Measurements from ENCODE around the gene MYOM1.
A peak's percentile ranks its signal among the peaks of the same experiment; 100 is the strongest.
"Not testable (repeated sequence)": the region's sequence is repeated elsewhere in the genome, so short reads cannot be mapped to it uniquely, and the experiment has no call there.

Gene MYOM1

DNA sequence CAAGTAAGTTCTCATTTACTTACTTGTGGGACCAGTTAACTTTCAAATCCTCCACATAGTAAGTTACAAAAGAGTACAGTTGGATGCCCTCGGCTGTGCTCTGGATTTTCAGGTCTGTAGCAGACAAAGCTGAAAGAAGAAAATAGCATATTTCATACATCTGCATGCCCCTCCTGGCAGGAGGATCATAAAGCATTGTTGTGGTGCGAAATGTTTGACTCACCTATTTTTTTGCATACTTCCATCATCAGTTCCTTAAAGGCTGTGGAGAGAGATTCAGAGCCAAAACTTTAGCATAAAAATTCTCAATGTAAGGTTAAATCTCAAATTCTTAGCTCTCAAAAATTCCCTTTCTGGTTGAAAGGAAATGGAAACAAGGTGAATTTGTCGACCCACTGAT lies 136.0 kb downstream of the MYOM1 start:
- no peak for DNase-seq (ENCODE audit: low spot score)

DNA sequence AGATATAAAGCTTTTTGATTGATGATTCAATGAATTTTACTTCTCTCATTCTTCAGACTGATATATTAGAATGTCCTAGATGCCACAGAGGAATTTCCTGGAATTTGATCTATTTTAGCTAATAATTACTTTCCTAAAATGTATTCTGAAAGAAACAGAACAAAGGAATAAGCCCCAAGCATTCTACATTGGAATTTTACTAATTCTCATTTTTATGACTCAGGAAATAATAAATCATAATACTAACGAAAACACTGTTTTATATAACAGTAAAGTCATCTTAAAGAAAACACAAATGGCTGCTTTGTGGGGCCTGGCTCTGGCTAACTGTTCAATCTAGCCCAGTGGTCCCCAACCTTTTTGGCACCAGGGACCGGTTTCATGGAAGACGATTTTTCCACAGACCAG lies 138.2 kb downstream of the MYOM1 start:
- DNase-seq (ENCODE audit: low spot score): no peak

DNA sequence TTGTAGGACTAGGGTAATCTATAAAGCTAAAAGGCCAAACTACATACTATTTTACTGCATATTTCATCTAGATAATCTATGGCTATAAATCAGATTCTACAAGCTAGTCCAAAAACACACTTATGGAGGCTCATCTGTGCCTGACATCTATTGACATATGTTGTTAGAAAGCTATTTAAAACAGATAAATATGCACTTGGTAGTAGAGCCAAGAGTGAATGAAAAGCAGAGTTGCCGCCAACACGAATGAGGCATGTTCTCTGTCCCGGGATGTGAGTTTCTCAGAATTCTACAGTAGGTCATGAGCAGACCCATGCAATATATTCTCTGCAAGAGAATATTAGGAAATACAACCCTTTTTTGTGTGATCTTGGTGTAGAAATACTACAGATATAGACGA lies 140.1 kb downstream of the MYOM1 start:
- DNase-seq (ENCODE audit: low spot score): no peak

DNA sequence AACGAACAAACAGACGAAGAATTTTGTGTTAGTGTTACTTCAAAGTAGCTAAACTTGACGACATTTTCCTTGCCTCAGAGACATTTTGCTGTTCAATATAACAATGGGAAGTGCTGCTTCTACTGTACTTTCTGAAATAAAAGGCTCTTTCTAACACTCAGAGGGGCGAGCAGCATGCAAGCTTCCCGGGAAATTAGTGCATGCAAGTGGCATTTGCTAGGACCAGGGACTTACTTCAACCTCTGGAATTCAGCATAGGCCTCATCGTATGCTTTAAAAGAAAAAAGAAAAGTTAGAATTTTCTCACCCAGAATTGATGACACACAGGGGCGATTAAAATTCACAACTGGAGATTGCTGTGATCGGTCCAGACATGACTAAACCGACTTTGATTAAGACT lies 144.3 kb downstream of the MYOM1 start:
- DNase-seq (ENCODE audit: low spot score): no peak

DNA sequence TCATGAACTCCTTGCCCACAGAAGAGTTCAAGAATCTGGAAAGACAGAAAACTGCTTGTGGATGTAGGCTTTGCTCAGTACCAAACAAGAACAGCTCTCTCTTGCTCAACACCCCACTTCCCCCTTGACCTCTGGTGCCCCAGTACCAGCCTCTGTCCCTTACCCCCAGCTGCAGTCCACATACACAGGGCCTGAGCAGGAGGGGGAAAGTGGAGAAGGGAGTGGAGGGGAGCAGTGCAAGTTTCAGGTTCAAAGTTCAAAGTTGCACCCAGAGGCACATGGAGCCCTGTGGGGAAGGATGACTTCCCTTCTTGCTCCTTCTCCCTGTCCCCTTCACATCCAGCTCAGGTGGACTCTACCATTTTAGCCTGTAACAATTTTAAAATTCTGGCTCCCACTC lies 145.7 kb downstream of the MYOM1 start:
- no peak for DNase-seq (ENCODE audit: low spot score)

DNA sequence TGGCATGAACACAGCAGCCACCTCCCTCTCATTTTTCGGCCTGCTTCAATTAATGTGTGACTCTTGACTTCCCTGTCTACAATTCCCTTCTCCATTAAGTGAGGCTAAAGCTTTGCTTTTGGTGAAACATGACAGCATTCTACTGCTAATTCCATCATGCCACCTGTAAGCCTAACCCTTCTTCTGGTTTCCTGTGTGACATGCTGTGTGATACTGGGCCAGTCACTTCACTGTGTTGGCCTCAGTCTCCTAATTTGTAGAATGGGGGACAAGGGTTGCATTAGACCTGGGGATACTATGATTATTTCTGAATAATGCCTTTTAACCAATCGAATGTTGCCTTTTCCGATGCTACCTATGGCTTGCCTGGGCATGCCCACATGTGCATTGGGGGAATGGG lies 146.4 kb downstream of the MYOM1 start:
- DNase-seq (ENCODE audit: low spot score): not testable (repeated sequence)

DNA sequence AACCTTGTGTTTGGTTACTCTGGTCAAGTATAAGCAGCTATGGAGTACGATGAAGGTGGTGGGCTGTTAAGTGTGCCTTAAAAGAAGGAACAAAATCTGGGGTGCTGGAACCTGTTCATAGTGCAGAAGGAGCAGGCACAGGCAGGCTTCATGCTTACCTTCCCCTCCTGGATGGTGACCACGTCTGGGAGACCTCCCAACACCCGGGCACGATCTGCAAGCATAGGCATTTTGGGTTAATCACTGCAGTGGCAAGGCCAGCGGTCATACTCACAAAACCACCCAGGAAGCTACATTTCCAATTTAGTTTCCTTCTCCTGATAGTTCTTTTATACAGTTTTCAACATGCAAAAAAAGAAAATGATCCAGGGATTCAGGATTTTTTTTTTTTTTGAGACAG lies 148.1 kb downstream of the MYOM1 start:
- DNase-seq (ENCODE audit: low spot score): no peak

DNA sequence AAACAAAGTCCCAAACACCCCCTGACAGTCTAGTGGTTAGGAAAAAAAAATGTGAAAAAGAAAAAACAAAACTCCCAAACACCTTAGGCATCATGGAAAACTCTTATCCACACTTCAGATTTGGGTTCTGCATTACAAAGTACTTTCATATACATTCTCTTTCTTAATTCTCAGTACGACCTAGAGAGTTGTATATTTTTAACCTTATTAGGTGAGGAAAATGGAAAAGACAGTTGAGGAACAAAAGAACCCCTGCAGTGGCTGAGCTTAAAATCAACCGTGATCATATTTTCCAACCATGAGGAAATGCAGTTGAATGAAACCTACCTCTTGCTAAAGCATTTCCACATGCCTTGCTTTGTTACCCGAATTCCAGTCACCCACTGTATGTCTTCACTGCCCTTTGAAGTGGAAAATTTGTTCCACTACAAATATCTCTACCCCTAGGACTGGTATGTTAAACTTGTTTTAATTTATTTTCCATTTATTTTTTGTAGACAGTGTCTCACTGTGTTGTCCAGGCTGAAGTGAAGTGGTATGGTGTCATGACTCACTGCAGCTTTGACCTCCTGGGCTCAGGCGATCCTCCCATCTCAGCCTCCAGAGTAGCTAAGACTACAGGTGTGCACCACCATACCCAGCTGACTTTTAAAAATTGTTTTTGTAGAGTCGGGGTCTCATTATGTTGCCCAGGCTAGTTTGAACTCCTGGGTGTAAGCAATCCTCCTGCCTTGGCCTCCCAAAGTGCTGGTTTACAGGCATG lies 149.9 kb downstream of the MYOM1 start:
- DNase-seq (ENCODE audit: low spot score): no peak

DNA sequence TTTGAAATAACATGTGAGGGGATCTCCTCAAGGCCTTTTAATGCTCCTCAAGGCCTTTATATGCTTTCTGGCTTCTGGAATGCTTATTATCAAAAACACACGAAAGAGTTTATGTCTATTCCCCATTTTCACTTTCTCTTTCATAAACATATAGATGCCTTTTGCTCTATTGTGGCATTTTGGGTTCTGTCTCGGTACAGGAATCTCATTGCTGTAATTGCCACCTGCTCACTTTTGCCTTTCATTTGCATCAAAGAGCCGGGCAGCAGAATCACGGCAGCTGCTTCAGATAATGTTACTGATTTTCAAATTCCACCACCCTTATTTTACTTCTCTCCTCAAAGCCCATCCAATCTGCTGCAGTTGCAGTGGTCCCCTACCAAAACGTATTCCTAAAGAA lies 152.0 kb downstream of the MYOM1 start:
- no peak for DNase-seq (ENCODE audit: low spot score)

DNA sequence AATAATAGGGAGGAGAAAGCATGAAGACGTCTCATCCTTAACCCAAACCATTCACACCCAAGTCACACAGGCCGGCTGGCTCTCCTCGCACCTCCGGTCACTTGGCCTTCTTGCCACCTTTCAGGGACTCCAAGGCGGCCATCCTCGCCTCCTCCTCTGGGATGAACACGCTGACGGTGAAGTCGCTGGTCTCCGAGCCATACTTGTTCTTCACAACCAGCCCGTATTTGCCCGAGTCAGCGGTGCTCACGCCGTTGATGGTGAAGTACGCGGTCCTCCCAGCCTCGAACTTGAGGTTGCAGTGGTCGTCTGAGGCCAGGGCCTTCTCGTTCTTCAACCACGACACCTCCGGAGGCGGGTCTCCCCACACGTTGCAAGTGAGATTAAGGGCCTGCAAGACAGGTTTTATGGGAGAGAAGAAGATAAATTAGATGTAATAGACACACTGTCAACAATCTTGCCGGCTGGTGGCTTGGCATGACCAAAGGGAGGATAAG lies 152.6 kb downstream of the MYOM1 start:
- DNase-seq (ENCODE audit: low spot score): no peak

DNA sequence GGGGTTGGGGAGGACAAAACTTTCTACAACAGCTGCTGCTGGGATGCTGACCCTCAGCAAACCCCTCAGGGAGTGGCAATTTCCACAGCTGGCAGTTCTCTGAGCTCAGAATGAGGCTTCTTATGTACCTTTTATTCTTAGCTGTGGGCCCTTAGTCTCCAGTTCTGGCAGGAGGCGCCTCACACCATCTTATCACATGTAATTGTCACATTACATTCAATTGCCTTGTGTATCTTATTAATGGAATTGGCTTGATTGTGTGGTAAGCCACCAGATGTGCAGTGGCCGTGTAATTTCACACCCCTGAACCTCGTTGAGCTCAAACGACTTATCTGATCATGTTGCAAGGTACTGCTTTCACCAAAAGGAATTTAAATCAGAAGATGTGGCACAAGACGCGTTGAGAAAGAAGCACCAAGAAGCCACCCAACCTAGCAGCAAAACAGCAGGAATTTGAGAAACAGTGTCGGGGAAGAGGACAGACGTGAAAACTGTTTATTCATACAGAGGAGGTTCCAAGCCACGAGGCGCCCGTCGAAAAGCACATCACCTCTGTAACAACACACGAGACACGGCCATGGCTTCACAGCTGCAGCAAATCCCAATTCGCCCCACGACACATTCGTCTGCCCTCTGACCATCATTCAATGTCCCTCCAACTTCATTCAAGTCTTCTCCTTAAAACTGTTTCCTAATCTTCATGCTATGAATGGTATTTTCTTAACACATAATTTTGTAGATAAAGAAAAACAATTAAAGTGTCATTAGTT lies 153.2 kb downstream of the MYOM1 start:
- no peak for DNase-seq (ENCODE audit: low spot score)

DNA sequence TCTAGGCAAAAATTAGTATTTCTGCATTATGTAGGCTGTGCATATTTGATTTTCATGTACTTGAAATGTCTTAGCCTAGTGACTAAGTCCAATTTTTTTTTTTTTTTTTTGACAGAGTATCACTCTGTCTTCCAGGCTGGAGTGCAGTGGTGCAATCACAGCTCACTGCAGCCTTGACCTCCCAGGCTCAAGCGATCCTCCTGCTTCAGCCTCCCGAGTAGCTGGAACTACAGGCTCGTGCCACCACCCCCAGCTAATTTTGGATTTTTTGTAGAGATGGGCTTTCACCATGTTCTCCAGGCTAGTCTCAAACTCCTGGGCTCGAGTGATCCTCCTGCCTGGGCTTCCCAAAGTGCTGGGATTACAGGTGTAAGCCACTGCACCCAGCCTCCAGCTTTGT lies 156.0 kb downstream of the MYOM1 start:
- not testable (repeated sequence) for DNase-seq (ENCODE audit: low spot score)

DNA sequence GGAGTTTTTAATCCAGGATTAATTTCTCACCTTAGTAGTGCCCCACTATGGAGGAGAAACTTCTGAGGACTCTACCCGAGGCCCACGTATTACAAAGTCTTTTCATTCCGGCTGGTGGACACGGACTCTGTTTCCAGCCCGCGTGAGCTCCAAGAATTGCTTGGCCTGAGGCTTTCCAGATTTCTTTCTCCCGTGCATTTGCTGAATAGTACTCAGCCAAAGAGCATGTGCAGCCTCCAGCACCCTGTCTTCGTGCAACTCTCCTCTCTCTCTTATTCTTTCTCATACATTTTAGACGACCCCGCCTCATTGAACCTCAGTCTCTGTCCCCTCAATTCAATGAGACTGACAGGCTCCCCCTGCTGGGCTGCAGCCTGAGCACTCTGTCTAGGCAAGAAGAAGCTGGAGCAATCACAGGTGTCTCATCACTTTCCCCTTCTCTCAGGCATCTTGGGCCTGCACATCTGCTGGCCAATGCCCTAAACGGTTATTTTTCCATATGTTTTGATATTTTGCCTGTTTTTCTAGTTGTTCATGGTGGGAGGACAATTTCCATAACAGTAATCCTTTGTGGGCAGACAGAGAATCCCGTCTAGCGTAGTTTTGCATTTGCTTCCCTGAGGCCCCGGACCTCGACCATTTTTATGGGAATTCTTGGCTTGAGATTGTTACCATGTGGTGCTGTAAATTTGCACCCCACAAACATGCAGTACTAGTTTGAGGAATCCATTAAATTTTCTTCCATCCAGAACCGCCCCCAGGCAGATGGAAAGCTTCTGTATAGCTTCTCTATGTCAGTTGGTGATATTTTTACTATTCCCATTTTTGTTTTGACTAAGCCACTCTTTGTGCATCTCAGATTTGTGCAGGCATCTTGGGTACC lies 156.7 kb downstream of the MYOM1 start:
- DNase-seq (ENCODE audit: low spot score): peak; percentile 48

DNA sequence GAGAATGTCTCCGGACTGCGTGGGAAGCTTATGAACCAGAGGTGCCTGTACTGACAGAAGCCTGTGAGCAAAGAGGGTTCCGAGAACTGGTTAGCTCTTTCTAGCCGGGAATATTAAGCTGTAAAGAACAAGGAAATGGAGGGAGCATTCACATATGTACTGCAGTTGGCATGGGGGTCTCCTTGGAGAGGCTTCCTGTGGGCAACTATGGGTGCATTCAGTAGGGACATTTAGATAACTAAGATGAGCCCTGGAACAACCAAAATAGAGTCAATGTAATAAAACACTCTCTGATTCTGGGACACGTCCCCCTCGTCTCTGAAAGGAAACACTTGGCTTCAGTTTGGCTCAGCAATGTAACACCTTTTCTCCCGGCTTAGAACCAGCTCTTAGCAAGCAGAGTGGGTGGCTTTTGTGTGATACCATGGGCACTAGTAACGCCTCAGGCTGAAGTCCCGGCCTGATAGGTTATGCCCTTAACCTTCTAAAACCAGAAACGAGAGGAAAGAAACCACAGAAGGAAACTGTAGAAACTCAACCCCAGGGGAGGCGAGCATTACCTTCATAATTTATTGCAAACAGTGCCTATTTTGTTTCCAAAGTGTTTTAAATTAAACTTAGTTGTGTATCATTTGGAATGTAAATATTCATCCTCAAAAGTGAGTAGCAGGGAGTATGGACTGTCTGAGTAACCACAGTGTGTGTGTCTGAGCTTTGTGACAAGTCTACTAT lies 158.0 kb downstream of the MYOM1 start:
- no peak for DNase-seq (ENCODE audit: low spot score)

DNA sequence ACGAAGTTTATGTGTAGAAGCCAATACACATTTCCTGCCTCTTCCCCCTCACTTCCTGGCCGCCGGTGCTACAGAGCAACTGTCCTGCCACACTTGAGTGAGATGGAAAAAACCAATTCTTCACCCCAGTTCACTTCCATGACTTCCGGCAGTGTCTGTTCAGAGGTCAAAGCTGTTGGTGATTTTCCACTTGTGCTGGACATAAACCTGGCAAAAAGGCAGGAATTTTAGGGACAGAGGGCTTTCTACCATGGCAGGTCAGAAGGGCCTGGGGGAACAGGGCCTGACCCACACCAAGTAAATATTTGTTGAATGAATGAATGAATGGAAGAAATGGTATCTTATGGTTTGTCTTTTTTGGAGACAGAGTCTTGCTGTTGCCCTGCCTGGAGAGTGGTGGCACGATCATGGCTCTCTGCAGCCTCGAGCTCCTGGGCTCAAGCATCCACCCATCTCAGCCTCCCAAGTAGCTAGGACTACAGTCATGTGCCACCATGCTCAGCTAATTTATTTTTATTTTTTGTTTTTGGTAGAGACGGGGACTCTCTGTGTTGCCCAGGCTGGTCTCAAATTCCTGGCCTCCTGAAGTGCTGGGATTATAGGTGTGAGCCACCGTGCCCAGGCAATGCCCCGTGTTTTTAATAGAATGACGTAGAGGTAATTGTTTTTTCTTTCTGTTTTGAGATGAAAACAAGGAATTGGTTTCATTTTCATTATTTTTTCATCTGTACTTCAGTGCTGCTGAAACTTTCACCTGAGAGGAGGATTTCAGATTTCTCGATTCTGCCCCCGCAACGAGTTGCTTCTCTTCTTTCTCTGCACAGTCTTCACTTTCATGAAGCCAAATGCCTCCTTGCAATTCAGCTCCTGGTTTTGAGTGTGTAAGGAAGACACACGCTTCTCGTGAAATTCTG lies 158.8 kb downstream of the MYOM1 start:
- no peak for DNase-seq (ENCODE audit: low spot score)

DNA sequence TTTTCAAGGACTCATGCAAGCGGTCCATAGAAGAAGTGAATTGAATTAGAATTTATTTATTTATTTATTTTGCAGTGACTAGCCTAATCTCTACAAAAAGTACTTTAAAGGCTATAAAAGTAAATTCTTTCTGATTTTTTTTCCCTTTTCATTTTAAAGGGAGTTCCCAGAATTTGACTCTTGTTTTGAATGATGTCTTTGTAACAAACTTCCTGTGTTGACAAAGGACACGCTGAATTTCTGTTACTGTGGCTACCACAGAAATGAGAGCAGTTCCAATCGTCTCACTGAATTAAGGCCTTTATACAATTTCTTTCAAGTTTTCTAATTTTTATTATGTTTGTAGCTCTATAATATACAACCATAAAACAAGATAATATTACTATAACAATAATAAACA lies 160.5 kb downstream of the MYOM1 start:
- DNase-seq (ENCODE audit: low spot score): no peak

DNA sequence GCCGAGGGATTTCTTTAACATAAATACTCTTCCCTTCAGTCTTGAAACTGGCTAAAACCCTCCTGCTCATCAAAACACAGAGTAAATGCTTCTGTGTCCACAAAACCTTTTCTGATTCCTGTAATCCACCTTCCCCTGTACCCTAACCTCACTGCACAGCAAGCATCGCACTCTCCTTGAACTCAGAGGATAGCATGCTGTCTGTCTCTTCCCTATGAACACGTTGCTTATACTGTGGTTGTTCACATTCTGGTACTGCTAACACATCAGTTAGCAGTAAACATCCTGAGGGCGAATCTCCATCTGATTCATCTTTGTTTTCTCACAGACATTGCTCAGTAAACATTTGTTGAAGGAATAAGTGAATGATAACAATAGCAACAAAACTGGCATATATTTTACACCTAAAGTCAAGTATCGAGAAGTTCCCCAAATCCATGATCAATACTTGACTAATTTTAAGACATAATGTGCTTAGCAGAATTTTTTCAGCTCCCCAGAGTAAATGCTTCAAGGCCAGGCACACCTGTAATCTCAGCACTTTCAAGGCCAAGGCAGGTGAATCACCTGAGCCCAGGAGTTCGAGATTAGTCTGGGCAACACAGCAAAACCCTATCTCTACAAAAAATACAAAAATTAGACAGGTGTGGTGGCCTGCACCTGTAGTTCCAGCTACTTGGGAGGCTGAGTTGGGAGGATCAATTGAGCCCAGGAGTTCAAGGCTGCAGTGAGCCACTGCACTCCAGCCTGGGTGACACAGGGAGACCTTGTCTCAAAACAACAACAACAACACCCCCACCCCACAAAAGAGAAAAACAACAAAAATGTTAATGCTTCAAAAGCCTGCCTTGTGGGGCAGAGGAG lies 161.2 kb downstream of the MYOM1 start:
- DNase-seq (ENCODE audit: low spot score): no peak

DNA sequence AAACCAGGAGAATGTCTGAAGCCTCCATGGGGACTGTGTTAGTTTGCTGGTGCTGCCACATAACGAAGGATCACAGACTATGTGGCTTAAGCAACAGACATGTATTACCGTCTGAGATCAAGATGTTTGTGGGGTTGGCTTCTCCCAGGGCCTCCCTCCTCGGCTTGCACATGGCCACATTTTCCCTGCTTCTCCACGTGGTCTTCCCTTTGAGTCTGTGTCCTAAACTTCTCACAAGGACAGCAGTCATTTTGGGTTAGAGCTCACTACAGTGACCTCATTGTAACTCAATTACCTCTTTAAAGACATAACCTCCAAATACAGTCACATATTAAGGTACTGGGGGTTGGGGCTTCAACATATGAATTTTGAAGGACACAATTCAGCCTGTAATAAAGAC lies 162.2 kb downstream of the MYOM1 start:
- no peak for DNase-seq (ENCODE audit: low spot score)

DNA sequence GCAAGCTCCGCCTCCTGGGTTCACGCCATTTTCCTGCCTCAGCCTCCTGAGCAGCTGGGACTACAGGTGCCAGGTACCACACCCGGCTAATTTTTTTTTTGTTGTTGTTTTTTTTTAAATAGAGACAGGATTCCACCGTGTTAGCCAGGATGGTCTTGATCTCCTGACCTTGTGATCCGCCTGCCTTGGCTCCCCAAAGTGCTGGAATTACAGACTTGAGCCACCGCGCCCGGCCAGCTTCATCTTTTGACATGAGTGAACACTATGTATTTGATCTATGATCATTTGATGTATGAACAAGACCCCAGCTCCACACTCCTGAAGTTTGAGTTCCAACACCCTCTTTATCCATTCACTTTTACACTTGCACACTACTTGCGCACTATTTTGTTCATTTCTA lies 163.5 kb downstream of the MYOM1 start:
- DNase-seq (ENCODE audit: low spot score): no peak

DNA sequence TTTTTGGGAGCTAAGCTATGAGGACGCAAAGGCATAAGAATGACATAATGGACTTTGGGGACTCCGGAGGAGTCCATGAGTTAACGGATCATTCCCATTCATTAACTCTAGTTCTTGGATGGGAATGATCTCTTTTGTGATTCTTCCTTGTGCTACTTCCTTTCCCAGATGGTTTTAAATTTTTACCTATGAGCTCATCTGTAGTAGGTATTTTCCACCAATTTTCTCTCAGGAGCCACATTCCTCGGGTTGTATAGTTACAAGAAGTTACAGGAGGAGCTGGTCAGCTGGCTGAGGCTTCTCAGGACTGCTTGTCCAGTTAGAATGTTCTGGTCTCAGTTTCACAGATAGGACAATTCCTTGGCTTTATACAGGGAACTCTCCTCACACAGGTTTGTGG lies 164.0 kb downstream of the MYOM1 start:
- DNase-seq (ENCODE audit: low spot score): no peak
